ENCODE data around the gene ABCB11.

Gene ABCB11

GRCh38 chr2:168949324-168949723 is 81.8 kb downstream of the ABCB11 start:
- no peak overlapping the region for H3K4me3 ChIP-seq (ENCODE audit: low read depth, low read length)
- TF ChIP-seq CTCF (IDR thresholded peaks at IDR 0.05; ENCODE audit: low read depth, low read length) (no peak), MAX (IDR thresholded peaks at IDR 0.05; ENCODE audit: low read depth, low read length) (no peak), MYC (IDR thresholded peaks at IDR 0.05; ENCODE audit: low read depth, low read length) (no peak), POLR2A (IDR thresholded peaks at IDR 0.05; ENCODE audit: extremely low read depth, insufficient read length) (no peak)
- DNase-seq (ENCODE audit: low read depth): no peak

- DNase-seq (ENCODE audit: low read depth): peak; percentile 54
- TF ChIP-seq CTCF (IDR thresholded peaks at IDR 0.05; ENCODE audit: low read depth, low read length) (peak; percentile 52), MYC (IDR thresholded peaks at IDR 0.05; ENCODE audit: low read depth, low read length) (no peak), MAX (IDR thresholded peaks at IDR 0.05; ENCODE audit: low read depth, low read length) (no peak), POLR2A (IDR thresholded peaks at IDR 0.05; ENCODE audit: extremely low read depth, insufficient read length) (no peak)
- no peak overlapping the region for H3K4me3 ChIP-seq (ENCODE audit: low read depth, low read length)
Observed at GRCh38 chr2:168948621-168949212, 82.4 kb downstream of the ABCB11 start.

GRCh38 chr2:168945508-168945907 is 85.6 kb downstream of the ABCB11 start:
- no peak overlapping the region for H3K4me3 ChIP-seq (ENCODE audit: low read depth, low read length)
- TF ChIP-seq MAX (IDR thresholded peaks at IDR 0.05; ENCODE audit: low read depth, low read length) (no peak), CTCF (IDR thresholded peaks at IDR 0.05; ENCODE audit: low read depth, low read length) (no peak), MYC (IDR thresholded peaks at IDR 0.05; ENCODE audit: low read depth, low read length) (no peak), POLR2A (IDR thresholded peaks at IDR 0.05; ENCODE audit: extremely low read depth, insufficient read length) (no peak)
- DNase-seq (ENCODE audit: low read depth): no peak

- DNase-seq (ENCODE audit: low read depth): peak; percentile 57
- TF ChIP-seq MAX (IDR thresholded peaks at IDR 0.05; ENCODE audit: low read depth, low read length): no peak
- TF ChIP-seq CTCF (IDR thresholded peaks at IDR 0.05; ENCODE audit: low read depth, low read length): peak; percentile 25
- no peak overlapping the region for H3K4me3 ChIP-seq (ENCODE audit: low read depth, low read length)
Observed at GRCh38 chr2:168944065-168944464, 87.1 kb downstream of the ABCB11 start.

GRCh38 chr2:168941297-168941696 is 89.8 kb downstream of the ABCB11 start:
- TF ChIP-seq MAX (IDR thresholded peaks at IDR 0.05; ENCODE audit: low read depth, low read length) (no peak), CTCF (IDR thresholded peaks at IDR 0.05; ENCODE audit: low read depth, low read length) (no peak), MYC (IDR thresholded peaks at IDR 0.05; ENCODE audit: low read depth, low read length) (no peak), POLR2A (IDR thresholded peaks at IDR 0.05; ENCODE audit: extremely low read depth, insufficient read length) (no peak)
- no peak for DNase-seq (ENCODE audit: low read depth)
- H3K4me3 ChIP-seq (ENCODE audit: low read depth, low read length): no peak overlapping the region
